Measurements from ENCODE around the gene VEGFA. TPM values are rescaled to one million over a fixed set of nuclear protein-coding genes. Genes with fewer than 3 reads are reported as not detected.

Gene VEGFA
- total and polyA plus RNA-seq, 2 of the 8 experiments (the other 6 are each of a cell fraction or from before 2014, with no cell fraction given), result 42.2 to 58.5 TPM

DNA sequence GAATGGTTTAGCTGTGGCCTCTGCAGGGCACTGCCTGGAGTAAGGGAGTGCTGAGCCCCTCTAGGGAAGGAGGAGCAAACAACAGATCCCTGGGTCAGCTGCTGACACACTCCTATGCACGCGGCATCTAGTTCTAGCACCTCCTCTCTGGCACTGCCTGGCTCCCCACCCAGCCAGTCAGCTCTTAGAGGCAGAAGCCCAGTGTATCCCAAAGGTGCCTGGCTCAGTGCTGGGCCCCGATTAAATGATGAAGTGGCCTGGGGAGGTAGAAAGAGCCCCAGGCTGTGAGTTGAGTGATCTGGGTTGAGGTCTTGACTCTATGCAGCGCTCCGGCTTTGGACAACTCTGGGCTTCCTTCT is 7.6 kb upstream of the VEGFA start:
- no peak overlapping the region for H3K14ac ChIP-seq (ENCODE audit: insufficient read length)
- H3K18ac ChIP-seq (ENCODE audit: extremely low read depth, low read length), result no peak overlapping the region
- H3K9me3 ChIP-seq (ENCODE audit: insufficient read depth in 2 of 2, low read depth in 1 of 2, low read length in 1 of 2), result no peaks in the 10 kb centered on the region
- no peak overlapping the region for H3K27ac ChIP-seq (ENCODE audit: low read depth, low read length)
- H3K4me2 ChIP-seq (ENCODE audit: insufficient read depth in 1 of 2, low read depth in 2 of 2, low read length in 2 of 2), result no peak overlapping the region
- H3K79me2 ChIP-seq (ENCODE audit: control insufficient read depth in 1 of 2, insufficient read depth in 2 of 2, low read length in 2 of 2), result no peaks in the 10 kb centered on the region
- H3K4ac ChIP-seq (replicated peaks; ENCODE audit: insufficient read length, low read depth, low read length), result no peak overlapping the region
- DNase-seq (ENCODE audit: low read depth in 1 of 2, low spot score in 2 of 2), result no peak
- no peak overlapping the region for H3K23ac ChIP-seq (ENCODE audit: insufficient read length)
- ChIA-PET POLR2A (ENCODE audit: partially characterized antibody) (interaction anchor here (1.1 to 4.1 kb wide), 8 partner anchors 8 to 118 kb away, joined by 3 to 17 read pairs (median 6); partner anchors contain the start of genes RSPH9 and VEGFA), CTCF (ENCODE audit: partially characterized antibody) (interaction anchor here (0.8 to 13.3 kb wide), 27 partner anchors 8 to 573 kb away, joined by 3 to 146 read pairs (median 4); partner anchors contain the start of genes RSPH9 and VEGFA)
- no peak for FAIRE-seq
- peak overlapping the region; percentile 72; the same call in 1 of the 2 replicates for H2BK15ac ChIP-seq (ENCODE audit: low read length)
- H3K27me3 ChIP-seq (replicated peaks in 1 of 4; ENCODE audit: control insufficient read depth in 3 of 4, extremely low read depth in 1 of 4, insufficient read depth in 3 of 4, low read length in 3 of 4), result peaks cover 0 to 7% (median 0%) of the 10 kb centered on the region in 4 experiments; a peak in 1 of 7 replicates
- 0 out of 2 replicates have a peak overlapping the region, but pooled peaks have one; percentile 46 for H2AK5ac ChIP-seq (ENCODE audit: low read depth, low read length)
- H2BK5ac ChIP-seq (ENCODE audit: low read depth, low read length), result no peak overlapping the region
- H4K20me1 ChIP-seq (replicated peaks in 1 of 2; ENCODE audit: control insufficient read depth in 1 of 2, insufficient read depth in 2 of 2, low read length in 2 of 2), result no peaks in the 10 kb centered on the region
- H4K5ac ChIP-seq (ENCODE audit: insufficient read length, low read depth, low read length), result no peak overlapping the region
- no peaks in the 10 kb centered on the region for H3K79me1 ChIP-seq (ENCODE audit: low read depth, low read length)
- no peak overlapping the region for H3K9ac ChIP-seq (replicated peaks in 1 of 4; ENCODE audit: extremely low read depth in 1 of 4, low read depth in 3 of 4, low read length in 3 of 4)
- no peak overlapping the region for H2BK120ac ChIP-seq (replicated peaks; ENCODE audit: low read depth, low read length)
- WGBS, 2 experiments (ENCODE audit: extremely low coverage in 1 of 2, insufficient coverage in 1 of 2, insufficient read length in 1 of 2, insufficient replicate concordance in 2 of 2, low coverage in 1 of 2, low lambda C conversion rate in 2 of 2, missing lambda C conversion rate in 1 of 2), result 89% methylated on average over 5 of the region's 5 CpGs; no CpG with 5 or more reads in 1 of the 2 experiments
- H3K4me3 ChIP-seq (ENCODE audit: extremely low read depth in 1 of 4, insufficient read depth in 2 of 4, low read depth in 3 of 4, low read length in 4 of 4), result no peak overlapping the region
- no peaks in the 10 kb centered on the region for H3K36me3 ChIP-seq (ENCODE audit: control insufficient read depth in 2 of 4, insufficient read depth in 4 of 4, low read length in 3 of 4)
- peaks cover 3 to 24% (median 11%) of the 10 kb centered on the region in 4 experiments for H3K4me1 ChIP-seq (replicated peaks in 1 of 4; ENCODE audit: control insufficient read depth in 3 of 4, insufficient read depth in 4 of 4, low read length in 3 of 4)
- TF ChIP-seq ATF3 (IDR thresholded peaks at IDR 0.05; ENCODE audit: insufficient read depth, low read depth, low read length) (no peak), POU5F1 (IDR thresholded peaks at IDR 0.05; ENCODE audit: low read depth, low read length) (no peak), SAP30 (IDR thresholded peaks at IDR 0.05; ENCODE audit: insufficient read depth, insufficient replicate concordance, low read length) (no peak)
- H4K91ac ChIP-seq (replicated peaks; ENCODE audit: insufficient read length, low read length), result no peak overlapping the region
- no peak overlapping the region for H4K8ac ChIP-seq (ENCODE audit: extremely low read depth, insufficient read depth, low read length)
- no peak overlapping the region for H2AFZ ChIP-seq (ENCODE audit: low read length)
- no peak overlapping the region for H2BK20ac ChIP-seq (ENCODE audit: low read length)
- no peaks in the 10 kb centered on the region for H3K23me2 ChIP-seq (ENCODE audit: low read depth, low read length)
- no peak overlapping the region for H2BK12ac ChIP-seq (ENCODE audit: low read depth, low read length)
- H3K56ac ChIP-seq (replicated peaks; ENCODE audit: insufficient read length, low read depth, low read length), result no peak overlapping the region
